SKM-1 treated with dmso at 0.1 percent for 144 hours (cell line): ENCODE results near the gene MAFF.
A peak's percentile ranks its signal among the peaks of the same experiment; 100 is the strongest.
"Not testable (repeated sequence)": the region's sequence is repeated elsewhere in the genome, so short reads cannot be mapped to it uniquely, and the experiment has no call there.

ENCODE experiments used
- DNase-seq: peaks from one replicate; lab custom pipeline; 2025; ENCODE audit not compliant: unreplicated experiment; lab: John Stamatoyannopoulos, UW

MAFF gene

GRCh38 chr22:38201711-38202436 lies at the start of gene MAFF:
MAFF (plus strand) TSS chr22:38201994; CDS start chr22:38213854, 11,860 bp downstream.
- DNase-seq = peak; percentile 86

DNA sequence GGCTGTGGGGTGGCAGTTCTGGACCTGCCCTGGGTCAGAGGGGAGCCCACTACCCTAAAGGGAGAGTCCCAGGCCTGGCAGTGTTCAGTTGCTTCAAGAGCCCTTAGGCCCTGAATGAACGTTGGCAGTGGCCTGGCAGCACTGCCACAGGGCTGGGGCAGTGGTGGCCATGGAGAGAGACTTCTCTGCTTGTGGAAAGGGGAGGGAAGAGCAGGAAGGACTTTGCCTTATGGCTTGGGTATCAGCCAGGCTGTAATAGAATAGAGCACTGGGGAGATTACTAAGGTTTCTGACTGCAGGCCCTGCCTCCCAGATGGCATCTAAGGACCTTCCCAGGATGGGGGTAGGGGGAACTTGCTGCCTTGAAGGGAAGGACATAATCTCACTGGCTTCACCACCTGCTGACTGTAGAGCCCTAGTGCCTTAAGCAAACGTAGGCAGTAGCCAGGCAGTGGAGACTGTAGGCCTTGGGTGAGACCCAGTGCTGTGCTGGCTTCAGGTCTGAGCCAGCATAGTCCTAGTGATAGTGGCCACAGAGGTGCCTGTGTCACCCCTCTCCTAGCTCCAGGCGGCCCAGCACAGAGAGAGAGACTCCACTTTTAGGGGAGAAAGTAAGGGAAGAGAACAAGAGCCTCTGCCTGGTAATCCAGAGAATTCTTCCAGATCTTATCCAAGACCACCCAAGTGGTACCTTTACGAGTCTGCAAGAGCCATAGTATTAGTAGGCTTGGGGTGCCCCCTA lies 47.8 kb upstream of the MAFF start:
- no peak for DNase-seq

DNA sequence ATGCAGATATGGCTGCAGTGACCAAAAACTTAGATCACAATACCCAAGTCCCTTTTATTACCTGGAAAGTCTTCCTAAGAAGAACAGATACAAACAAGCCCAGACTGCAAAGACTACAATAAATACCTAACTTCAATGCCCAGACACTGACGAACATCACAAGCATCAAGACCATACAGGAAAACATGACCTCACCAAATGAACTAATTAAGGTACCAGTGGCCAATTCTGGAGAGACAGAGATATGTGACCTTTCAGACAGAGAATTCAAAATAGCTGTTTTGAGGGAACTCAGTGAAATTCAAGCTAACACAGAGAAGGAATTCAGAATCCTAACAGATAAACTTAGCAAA lies 47.3 kb upstream of the MAFF start:
- not testable (repeated sequence) for DNase-seq

- DNase-seq = no peak
Measured at GRCh38 chr22:38155703-38156102, 46.1 kb upstream of the MAFF start.

DNA sequence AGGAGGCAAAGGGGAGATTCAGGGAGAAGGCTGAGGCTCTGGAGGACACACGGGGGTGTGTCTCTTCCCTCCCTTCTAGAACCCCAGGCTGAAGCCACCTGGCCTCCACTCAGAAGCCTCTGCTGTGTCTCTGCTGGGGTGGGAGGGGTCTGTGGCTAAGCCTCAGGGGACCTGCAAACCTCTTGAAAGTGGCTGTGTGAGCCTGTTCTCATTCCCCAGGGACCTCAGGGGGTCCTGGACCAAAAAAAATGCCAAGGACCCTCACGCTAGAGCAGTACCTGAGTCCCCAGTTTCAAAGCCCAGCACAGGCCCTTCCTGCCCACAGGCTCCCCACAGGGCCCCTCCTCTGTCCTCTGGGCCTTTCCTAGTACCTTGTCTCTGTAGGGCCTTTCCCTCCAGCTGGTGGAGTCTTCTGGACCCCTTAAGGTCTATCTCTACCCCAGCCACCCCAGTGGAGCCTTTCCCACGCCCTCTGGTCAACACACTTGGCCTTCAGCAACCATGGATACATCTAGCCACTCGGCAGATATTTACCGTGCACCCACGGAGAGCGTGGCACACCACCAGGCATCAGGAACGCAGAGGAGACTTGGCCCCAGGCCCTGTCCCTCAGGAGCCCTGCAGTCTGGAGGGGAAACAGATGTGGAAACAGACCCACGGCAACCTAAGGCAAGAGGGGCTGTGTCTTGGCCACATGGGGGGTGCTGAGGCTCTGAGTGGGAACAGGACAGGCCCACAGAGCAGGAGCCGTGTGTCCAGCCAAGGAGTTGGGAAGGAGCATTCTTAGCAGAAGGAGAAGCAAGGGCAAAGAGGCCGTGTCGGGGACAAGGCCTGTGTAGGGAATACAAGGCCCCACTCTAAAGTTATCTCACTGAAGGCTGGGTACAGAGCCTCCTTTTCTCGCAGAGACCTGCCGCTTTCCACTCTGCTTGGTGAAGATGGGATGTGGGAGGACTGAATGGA lies 38.6 kb upstream of the MAFF start:
- DNase-seq = no peak

DNA sequence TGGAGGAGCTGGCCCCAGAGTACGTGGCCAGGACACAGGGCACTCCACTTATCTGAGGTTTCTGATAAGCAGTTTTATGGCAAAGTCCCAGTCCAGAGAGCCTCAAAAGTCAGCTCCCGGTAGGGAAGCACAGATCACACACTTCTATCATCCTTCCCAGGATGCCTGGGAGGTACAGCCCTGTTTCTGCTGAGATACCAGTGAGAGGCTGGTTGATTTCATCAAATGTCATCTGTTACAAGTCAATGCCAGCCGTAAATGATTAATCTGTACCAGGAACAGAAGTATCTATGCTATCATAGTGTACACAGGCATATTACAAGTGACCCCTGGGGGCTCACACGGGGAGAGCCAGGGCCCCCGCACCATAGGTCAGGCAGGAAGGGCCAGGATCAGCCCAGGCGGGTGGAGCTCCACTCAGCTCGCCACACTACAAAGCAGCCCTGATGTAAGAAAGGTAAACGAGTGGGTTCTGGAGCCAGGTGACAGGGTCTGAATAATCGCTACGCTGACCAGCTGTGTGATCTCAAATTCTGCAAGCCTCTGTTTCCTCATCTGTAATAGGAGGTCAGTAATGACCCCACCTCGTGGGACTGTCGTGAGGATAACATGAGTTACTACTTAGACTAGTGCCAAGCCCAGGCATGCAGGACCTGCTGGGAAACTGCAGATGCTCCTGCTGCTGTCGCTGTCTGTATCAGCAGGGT lies 37.8 kb upstream of the MAFF start:
- no peak for DNase-seq

GRCh38 chr22:38164551-38164918 lies 37.3 kb upstream of the MAFF start:
- no peak for DNase-seq

DNA sequence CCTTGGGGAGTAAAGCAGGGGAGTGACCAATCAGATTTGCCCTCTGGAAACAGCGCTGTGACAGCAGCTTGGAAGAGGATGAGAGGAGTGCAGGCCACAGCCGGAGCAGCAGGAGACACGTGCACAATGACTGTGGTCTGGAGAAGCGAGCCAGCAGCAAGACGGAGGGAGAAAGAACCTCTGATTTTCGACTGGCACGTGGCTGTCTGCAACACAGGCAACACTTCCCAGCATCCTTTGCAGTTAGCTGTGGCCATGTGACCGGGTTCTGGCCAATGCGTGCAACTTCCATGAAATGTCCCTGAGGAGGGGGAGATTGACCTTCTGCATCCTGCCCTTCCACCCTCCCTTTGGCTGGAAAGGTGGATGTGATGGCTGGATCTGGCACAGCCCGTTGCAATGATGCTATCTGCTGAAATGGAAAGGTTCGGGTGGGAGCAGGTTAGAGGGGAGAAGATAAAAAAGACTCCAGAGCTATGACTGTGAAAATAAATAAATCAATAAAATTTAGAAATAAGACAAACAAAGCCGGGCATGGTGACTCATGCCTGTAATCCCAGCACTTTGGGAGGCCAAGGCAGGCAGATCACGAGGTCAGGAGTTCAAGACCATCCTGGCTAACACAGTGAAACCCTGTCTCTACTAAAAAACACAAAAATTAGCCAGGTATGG lies 35.7 kb upstream of the MAFF start:
- no peak for DNase-seq

- DNase-seq = no peak
Measured at GRCh38 chr22:38167988-38168407, 33.8 kb upstream of the MAFF start.

GRCh38 chr22:38169116-38169515 lies 32.7 kb upstream of the MAFF start:
- DNase-seq = no peak

- DNase-seq = no peak
Measured at GRCh38 chr22:38170469-38170868, 31.3 kb upstream of the MAFF start.

DNA sequence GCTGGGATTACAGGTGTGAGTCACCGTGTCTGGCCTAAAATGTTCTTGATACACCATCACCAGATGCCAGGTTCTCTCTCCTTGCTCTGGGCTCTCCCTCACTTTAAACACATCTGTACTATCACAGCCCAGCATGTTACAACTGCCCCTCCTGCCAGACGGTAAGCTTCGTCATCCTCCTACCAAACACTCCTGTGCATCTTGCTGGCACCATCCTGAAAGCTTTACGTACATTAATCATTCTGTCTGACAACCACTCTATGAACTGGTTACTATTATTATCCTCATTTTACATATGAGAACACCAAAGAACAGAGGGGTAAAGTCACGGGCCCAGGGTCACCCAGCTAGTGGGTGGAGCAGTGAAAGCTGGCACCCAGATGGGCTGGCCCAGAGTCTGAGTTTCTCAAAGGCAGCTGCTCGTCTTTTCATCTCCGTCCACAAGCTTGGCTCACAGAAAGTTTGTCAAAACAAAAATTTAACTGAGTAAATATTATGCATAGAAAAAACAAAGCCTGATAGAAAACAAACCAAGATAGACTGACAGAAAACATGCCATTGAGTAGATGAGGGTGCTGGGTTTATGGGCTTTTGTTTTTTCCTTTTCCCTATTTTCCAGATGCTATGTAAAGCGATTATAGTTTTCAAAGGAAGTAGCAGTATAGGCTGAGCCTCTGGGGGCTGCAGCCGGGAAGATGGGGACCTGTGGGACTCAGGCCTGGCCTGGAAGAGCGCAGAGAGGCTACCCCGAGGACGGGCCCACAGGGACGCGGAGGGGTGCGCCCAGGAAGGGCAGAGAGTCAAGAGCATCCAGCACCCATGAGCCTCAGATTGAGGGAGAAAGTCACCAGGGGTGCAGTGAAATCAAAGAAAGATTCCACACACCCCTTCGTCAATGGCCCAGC lies 29.6 kb upstream of the MAFF start:
- DNase-seq = no peak

- DNase-seq = peak; percentile 16
Measured at GRCh38 chr22:38172832-38173640, 28.8 kb upstream of the MAFF start.

DNA sequence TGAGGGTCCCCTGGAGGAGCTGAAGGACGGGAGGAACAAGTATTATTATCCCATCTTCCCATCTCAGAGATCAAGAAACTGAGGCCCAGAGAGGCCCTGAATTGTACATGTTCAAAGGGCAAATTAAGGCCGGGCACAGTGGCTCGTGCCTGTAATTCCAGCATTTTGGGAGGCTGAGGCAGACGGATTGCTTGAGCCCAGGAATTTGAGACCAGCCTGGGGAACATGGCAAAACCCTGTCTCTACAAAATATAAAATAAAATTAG lies 28.2 kb upstream of the MAFF start:
- no peak for DNase-seq

DNA sequence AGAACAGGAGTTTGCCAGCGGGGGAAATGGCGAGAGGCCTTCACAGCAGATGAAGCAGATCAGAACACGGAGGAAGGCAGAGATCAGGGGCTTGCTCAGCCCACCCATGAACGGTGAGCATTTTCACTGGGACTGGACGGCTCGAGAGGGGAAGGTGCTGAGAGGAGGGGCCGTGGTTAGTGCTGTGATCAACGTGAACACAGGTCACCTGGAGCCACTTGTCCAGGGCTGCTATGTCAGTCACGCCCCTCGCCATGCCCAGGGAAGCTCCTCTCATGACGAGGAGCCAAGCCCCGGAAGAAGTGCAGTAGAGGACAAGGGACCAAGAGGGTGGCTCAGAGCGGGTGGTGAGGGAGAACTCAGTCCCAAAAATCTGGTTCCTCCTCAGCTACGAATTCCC lies 27.2 kb upstream of the MAFF start:
- no peak for DNase-seq

DNA sequence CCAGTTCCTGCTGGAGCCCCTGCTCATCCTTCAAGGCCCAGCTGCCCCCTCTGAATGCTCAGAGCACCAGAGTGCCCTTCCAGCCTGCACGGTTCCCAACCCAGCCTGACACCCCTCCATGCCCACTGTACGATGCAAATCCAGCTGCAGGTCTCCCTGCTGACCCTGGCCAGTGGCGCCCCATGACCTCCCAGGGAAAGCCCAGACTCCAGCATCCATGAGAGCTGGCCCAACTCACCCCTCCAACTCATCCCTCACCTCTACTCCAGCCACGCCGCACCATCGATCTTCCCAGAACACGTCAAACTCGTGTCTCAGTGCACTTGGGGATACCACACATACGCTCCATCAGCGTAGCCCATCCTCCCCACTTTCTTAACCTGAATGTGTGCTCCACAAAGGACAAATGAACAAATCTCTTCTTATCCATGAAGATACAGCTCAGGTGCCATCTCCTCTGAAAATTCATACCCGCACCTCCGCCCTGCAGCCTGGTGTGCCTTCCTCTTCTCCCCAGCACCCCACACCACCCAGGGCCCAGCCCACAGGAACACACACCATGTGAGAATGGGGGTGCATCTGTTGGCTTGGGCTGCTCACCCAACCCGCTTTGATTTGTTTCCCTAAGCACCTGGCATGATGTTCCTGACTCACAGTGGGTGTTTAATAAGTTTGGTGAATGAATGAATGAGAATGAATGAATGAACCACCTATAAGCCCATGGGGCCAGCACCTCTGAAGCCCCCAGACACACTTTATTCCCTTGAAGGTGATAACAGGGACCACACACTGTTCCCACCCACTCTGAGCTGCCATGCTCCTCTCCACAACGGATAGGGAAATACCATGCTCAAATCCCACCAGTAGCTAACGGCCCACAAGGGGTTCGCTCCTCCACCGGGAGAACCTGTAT lies 26.3 kb upstream of the MAFF start:
- DNase-seq = no peak

GRCh38 chr22:38176170-38176741 lies 25.5 kb upstream of the MAFF start:
- DNase-seq = peak; percentile 57
